ENCODE measurements around the gene CDX2.

DNA sequence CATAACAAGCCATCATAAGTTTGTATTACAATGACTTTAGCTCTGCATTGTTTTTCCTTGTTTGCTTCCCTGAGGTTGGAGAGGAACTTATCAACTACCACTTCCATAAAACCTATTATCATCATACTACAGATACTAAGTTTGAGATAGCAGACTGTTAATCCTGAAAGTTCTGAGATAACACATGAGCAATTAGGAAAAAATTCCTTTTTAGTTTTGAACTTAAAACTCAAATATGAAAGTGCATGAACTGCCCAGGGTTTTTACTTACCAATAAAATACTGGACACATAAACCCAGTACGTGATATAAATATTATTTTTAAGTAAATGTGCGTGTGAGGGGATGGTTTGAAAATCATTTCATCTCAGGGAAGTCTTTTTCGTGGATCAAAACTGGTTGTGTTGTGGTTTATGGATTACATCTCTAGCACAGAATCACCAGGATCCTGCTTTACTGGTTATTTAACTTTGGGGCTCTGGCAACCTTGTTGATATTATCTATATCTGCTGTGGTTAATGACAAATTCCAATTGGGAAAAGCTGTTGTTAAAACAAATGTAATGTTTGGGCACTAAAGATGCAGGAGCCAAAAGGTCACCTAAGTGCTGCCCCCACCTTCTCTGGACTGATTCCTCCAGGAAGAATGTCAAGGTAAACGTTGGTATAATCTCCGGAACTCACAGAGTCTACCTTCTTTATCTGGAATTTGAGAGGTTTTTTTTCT lies 12.4 kb downstream of the CDX2 start:
- no peak for TF ChIP-seq POLR2A (IDR thresholded peaks at IDR 0.05)
- TF ChIP-seq, protein P1, sequence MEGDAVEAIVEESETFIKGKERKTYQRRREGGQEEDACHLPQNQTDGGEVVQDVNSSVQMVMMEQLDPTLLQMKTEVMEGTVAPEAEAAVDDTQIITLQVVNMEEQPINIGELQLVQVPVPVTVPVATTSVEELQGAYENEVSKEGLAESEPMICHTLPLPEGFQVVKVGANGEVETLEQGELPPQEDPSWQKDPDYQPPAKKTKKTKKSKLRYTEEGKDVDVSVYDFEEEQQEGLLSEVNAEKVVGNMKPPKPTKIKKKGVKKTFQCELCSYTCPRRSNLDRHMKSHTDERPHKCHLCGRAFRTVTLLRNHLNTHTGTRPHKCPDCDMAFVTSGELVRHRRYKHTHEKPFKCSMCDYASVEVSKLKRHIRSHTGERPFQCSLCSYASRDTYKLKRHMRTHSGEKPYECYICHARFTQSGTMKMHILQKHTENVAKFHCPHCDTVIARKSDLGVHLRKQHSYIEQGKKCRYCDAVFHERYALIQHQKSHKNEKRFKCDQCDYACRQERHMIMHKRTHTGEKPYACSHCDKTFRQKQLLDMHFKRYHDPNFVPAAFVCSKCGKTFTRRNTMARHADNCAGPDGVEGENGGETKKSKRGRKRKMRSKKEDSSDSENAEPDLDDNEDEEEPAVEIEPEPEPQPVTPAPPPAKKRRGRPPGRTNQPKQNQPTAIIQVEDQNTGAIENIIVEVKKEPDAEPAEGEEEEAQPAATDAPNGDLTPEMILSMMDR (IDR thresholded peaks at IDR 0.05): no peak

Data from lower leg skin (tissue), 3 donors.